ENCODE results near the gene PRR7.

PRR7 gene

GRCh38 chr5:177402271-177403043 lies 44.2 kb upstream of the PRR7 start:
- Histone ChIP-seq H3K4me2 (ENCODE audit: low read length) (peak overlapping the region; percentile 81), H3K79me2 (ENCODE audit: insufficient read depth, low read length) (no peaks in the 10 kb centered on the region), H3K27ac (ENCODE audit: low read depth, low read length, poor library complexity, severe bottlenecking) (no peak overlapping the region), H3K9me3 (ENCODE audit: low read length) (no peaks in the 10 kb centered on the region), H2AFZ (ENCODE audit: low read length) (no peak overlapping the region), H3K9ac (ENCODE audit: low read length) (no peak overlapping the region; the same call in 1 of the 2 replicates), H4K20me1 (ENCODE audit: insufficient read depth, low read length) (no peaks in the 10 kb centered on the region), H3K36me3 (ENCODE audit: insufficient read depth, low read length) (no peaks in the 10 kb centered on the region), H3F3A (ENCODE audit: insufficient read depth, low read length) (0 out of 2 replicates have a peak, but pooled peaks cover 4% of the 10 kb centered on the region), H3K4me1 (ENCODE audit: insufficient read depth, low read length, severe bottlenecking) (peaks cover 34% of the 10 kb centered on the region), H3K27me3 (ENCODE audit: insufficient read depth, low read length) (peaks cover 12% of the 10 kb centered on the region; the same call in 1 of the 2 replicates), H3K4me3 (ENCODE audit: low read depth, low read length, poor library complexity, severe bottlenecking) (peak overlapping the region; percentile 61), H3K9me2 (ENCODE audit: low read depth, low read length) (no peaks in the 10 kb centered on the region)
- 0 out of 2 replicates have a peak, but pooled peaks have one; percentile 34 for TF ChIP-seq CTCF (IDR thresholded peaks at IDR 0.05; ENCODE audit: low read length)
- no peak for TF ChIP-seq EZH2 (IDR thresholded peaks at IDR 0.05; ENCODE audit: borderline replicate concordance, low read length)

- no peak overlapping the region for H3K27ac ChIP-seq (ENCODE audit: low read depth, low read length, poor library complexity, severe bottlenecking)
- peak overlapping the region; percentile 61 for H3K4me3 ChIP-seq (ENCODE audit: low read depth, low read length, poor library complexity, severe bottlenecking)
- H3K79me2 ChIP-seq (ENCODE audit: insufficient read depth, low read length) = no peaks in the 10 kb centered on the region
- H3K27me3 ChIP-seq (ENCODE audit: insufficient read depth, low read length) = peaks cover 12% of the 10 kb centered on the region; the same call in 1 of the 2 replicates
- H3K4me2 ChIP-seq (ENCODE audit: low read length) = peak overlapping the region; percentile 81
- 0 out of 2 replicates have a peak, but pooled peaks cover 4% of the 10 kb centered on the region for H3F3A ChIP-seq (ENCODE audit: insufficient read depth, low read length)
- H3K9me2 ChIP-seq (ENCODE audit: low read depth, low read length) = no peaks in the 10 kb centered on the region
- no peaks in the 10 kb centered on the region for H4K20me1 ChIP-seq (ENCODE audit: insufficient read depth, low read length)
- TF ChIP-seq CTCF (IDR thresholded peaks at IDR 0.05; ENCODE audit: low read length) = no peak
- no peak for TF ChIP-seq EZH2 (IDR thresholded peaks at IDR 0.05; ENCODE audit: borderline replicate concordance, low read length)
- no peaks in the 10 kb centered on the region for H3K9me3 ChIP-seq (ENCODE audit: low read length)
- H3K9ac ChIP-seq (ENCODE audit: low read length) = peak overlapping the region; percentile 52; the same call in 1 of the 2 replicates
- H2AFZ ChIP-seq (ENCODE audit: low read length) = no peak overlapping the region
- H3K4me1 ChIP-seq (ENCODE audit: insufficient read depth, low read length, severe bottlenecking) = peaks cover 34% of the 10 kb centered on the region
- no peaks in the 10 kb centered on the region for H3K36me3 ChIP-seq (ENCODE audit: insufficient read depth, low read length)
Observed at GRCh38 chr5:177403102-177403791, 43.4 kb upstream of the PRR7 start.

- 0 out of 2 replicates have a peak, but pooled peaks cover 4% of the 10 kb centered on the region for H3F3A ChIP-seq (ENCODE audit: insufficient read depth, low read length)
- no peaks in the 10 kb centered on the region for H4K20me1 ChIP-seq (ENCODE audit: insufficient read depth, low read length)
- no peaks in the 10 kb centered on the region for H3K9me2 ChIP-seq (ENCODE audit: low read depth, low read length)
- H3K79me2 ChIP-seq (ENCODE audit: insufficient read depth, low read length) = no peaks in the 10 kb centered on the region
- no peak overlapping the region for H2AFZ ChIP-seq (ENCODE audit: low read length)
- H3K4me3 ChIP-seq (ENCODE audit: low read depth, low read length, poor library complexity, severe bottlenecking) = peak overlapping the region; percentile 61
- H3K36me3 ChIP-seq (ENCODE audit: insufficient read depth, low read length) = no peaks in the 10 kb centered on the region
- peak overlapping the region; percentile 81 for H3K4me2 ChIP-seq (ENCODE audit: low read length)
- peaks cover 34% of the 10 kb centered on the region for H3K4me1 ChIP-seq (ENCODE audit: insufficient read depth, low read length, severe bottlenecking)
- H3K27me3 ChIP-seq (ENCODE audit: insufficient read depth, low read length) = peaks cover 12% of the 10 kb centered on the region; the same call in 1 of the 2 replicates
- H3K9ac ChIP-seq (ENCODE audit: low read length) = peak overlapping the region; percentile 52; the same call in 1 of the 2 replicates
- H3K27ac ChIP-seq (ENCODE audit: low read depth, low read length, poor library complexity, severe bottlenecking) = no peak overlapping the region
- TF ChIP-seq CTCF (IDR thresholded peaks at IDR 0.05; ENCODE audit: low read length) = peak; percentile 73
- TF ChIP-seq EZH2 (IDR thresholded peaks at IDR 0.05; ENCODE audit: borderline replicate concordance, low read length) = no peak
- no peaks in the 10 kb centered on the region for H3K9me3 ChIP-seq (ENCODE audit: low read length)
Observed at GRCh38 chr5:177403792-177404640, 42.6 kb upstream of the PRR7 start.
